ENCODE data around the gene YTHDF2. TPM values are rescaled to one million over a fixed set of nuclear protein-coding genes. Genes with fewer than 3 reads are reported as not detected.
"Not testable (repeated sequence)": the region's sequence is repeated elsewhere in the genome, so short reads cannot be mapped to it uniquely, and the experiment has no call there.

Gene YTHDF2
- total and polyA plus RNA-seq, 11 donors: 20.7 to 56.3 (median 38.9) TPM

DNA sequence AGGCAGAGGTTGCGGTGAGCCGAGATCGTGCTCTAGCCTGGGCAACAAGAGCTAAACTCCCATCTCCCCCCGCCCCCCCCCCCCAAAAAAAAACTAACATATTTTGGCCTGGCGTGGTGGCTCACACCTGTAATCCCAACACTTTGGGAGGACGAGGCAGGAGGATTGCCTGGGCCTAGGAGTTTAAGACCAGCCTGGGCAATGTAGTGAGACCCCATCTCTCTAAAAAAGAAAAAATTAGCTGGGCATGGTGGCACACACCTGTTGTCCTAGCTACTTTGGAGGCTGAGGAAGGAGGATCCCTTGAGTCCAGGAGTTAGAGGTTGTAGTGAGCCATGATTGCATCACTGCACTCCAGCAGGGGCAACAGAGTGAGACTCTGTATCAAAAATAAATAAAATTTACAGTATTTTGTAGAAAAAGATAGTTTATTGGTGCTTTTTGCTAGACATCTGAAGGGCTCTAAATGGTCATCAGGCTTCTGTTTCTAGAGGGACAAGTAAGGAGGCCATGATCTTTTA is 9.0 kb downstream of the YTHDF2 start:
- H3K4me1 ChIP-seq: peaks cover 0 to 84% (median 69%) of the 10 kb centered on the region in 12 donors
- no peak overlapping the region for H3K27ac ChIP-seq
- H3K27me3 ChIP-seq: no peaks in the 10 kb centered on the region
- H3K36me3 ChIP-seq: peaks cover 0 to 79% (median 67%) of the 10 kb centered on the region in 9 donors
- TF ChIP-seq, protein P1, sequence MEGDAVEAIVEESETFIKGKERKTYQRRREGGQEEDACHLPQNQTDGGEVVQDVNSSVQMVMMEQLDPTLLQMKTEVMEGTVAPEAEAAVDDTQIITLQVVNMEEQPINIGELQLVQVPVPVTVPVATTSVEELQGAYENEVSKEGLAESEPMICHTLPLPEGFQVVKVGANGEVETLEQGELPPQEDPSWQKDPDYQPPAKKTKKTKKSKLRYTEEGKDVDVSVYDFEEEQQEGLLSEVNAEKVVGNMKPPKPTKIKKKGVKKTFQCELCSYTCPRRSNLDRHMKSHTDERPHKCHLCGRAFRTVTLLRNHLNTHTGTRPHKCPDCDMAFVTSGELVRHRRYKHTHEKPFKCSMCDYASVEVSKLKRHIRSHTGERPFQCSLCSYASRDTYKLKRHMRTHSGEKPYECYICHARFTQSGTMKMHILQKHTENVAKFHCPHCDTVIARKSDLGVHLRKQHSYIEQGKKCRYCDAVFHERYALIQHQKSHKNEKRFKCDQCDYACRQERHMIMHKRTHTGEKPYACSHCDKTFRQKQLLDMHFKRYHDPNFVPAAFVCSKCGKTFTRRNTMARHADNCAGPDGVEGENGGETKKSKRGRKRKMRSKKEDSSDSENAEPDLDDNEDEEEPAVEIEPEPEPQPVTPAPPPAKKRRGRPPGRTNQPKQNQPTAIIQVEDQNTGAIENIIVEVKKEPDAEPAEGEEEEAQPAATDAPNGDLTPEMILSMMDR (IDR thresholded peaks at IDR 0.05): no peak
- TF ChIP-seq POLR2A (IDR thresholded peaks at IDR 0.05): no peak
- ATAC-seq (no peak), DNase-seq (no peak)
- intact Hi-C loops (cut with DNase I): no loop called here
- H3K4me3 ChIP-seq: no peak overlapping the region
- H3K9me3 ChIP-seq: no peaks in the 10 kb centered on the region
- 89 to 98% (median 97%) methylated on average over 6 of the region's 6 CpGs for WGBS, 4 donors

GRCh38 chr1:28750330-28750729 is 13.6 kb downstream of the YTHDF2 start:
- Histone ChIP-seq H3K27me3 (no peaks in the 10 kb centered on the region), H3K4me1 (peaks cover 10 to 99% (median 85%) of the 10 kb centered on the region in 12 donors), H3K4me3 (no peak overlapping the region), H3K9me3 (no peaks in the 10 kb centered on the region), H3K36me3 (peaks cover 0 to 56% (median 32%) of the 10 kb centered on the region in 9 donors), H3K27ac (no peak overlapping the region)
- no peak for DNase-seq
- no peak for ATAC-seq
- intact Hi-C loops (cut with DNase I): no loop called here
- no peak for TF ChIP-seq POLR2A (IDR thresholded peaks at IDR 0.05)
- WGBS, 4 donors: 83 to 86% (median 85%) methylated on average over 5 of the region's 5 CpGs

GRCh38 chr1:28750771-28751294 is 14.1 kb downstream of the YTHDF2 start:
- H3K4me3 ChIP-seq; H3K27me3 ChIP-seq; H3K9me3 ChIP-seq; ATAC-seq; DNase-seq; intact Hi-C loops (cut with DNase I): not testable (repeated sequence)
- H3K27ac ChIP-seq: peak overlapping the region in 1 of 12 donors; percentile 9
- peaks cover 11 to 100% (median 86%) of the 10 kb centered on the region in 12 donors for H3K4me1 ChIP-seq
- 70 to 81% (median 74%) methylated on average over 8 of the region's 8 CpGs for WGBS, 4 donors
- peaks cover 0 to 57% (median 29%) of the 10 kb centered on the region in 9 donors for H3K36me3 ChIP-seq

DNA sequence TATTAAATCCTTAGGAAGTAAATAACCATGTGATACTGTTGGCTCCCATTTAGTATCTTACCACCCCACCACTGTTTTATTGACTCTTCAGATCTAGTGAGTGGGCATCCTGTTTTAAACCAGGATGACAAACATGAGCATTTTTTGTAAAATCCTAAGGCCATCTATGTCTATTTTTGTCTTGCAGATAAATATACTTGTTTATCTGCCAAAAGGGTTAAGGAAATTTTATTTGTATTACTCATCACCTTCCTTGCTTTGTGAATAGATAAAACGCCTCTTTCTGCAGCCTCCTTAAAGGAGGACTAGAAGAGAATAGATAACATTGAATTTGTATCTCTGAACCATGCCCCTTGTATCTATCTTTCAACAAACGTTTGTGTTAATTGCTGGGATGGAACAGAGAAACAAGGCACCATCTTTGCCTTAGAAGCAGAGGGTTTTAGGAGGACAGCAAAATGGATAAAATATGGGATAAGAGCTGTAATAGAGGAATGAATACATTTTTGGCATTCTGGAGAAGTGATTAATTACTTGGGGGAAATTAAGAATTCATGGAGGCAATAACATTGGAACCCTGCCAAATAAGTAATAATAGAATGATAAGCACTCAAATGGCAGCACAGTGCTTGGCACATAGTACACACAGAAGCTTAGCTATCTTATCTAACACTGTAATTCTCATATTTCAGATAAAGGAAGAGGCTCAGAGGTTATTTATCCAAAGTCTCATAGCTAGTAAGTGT is 14.7 kb downstream of the YTHDF2 start:
- Histone ChIP-seq H3K27me3 (no peaks in the 10 kb centered on the region), H3K4me1 (peaks cover 13 to 100% (median 86%) of the 10 kb centered on the region in 12 donors), H3K4me3 (no peak overlapping the region), H3K36me3 (peaks cover 0 to 57% (median 22%) of the 10 kb centered on the region in 9 donors), H3K27ac (peak overlapping the region in 1 of 12 donors; percentile 9), H3K9me3 (no peaks in the 10 kb centered on the region)
- TF ChIP-seq POLR2A (IDR thresholded peaks at IDR 0.05): no peak
- TF ChIP-seq, protein P1 (IDR thresholded peaks at IDR 0.05): no peak
- WGBS, 4 donors: 5 to 18% (median 7%) methylated on average over 2 of the region's 2 CpGs
- intact Hi-C loops (cut with DNase I): no loop called here
- DNase-seq: no peak
- no peak for ATAC-seq

- intact Hi-C loops (cut with DNase I): no loop called here
- no peak for TF ChIP-seq POLR2A (IDR thresholded peaks at IDR 0.05)
- TF ChIP-seq, protein P1 (IDR thresholded peaks at IDR 0.05): no peak
- no peak overlapping the region for H3K27ac ChIP-seq
- ATAC-seq: no peak
- peaks cover 6 to 81% (median 65%) of the 10 kb centered on the region in 12 donors for H3K4me1 ChIP-seq
- WGBS, 4 donors: 52 to 65% (median 55%) methylated on average over 1 of the region's 1 CpG
- peaks cover 0 to 66% (median 19%) of the 10 kb centered on the region in 9 donors for H3K36me3 ChIP-seq
- no peaks in the 10 kb centered on the region for H3K9me3 ChIP-seq
- no peak for DNase-seq
- no peak overlapping the region for H3K4me3 ChIP-seq
- no peaks in the 10 kb centered on the region for H3K27me3 ChIP-seq
These were observed 19.0 kb downstream of the YTHDF2 start for GRCh38 chr1:28755701-28756100.

All from heart left ventricle (tissue), 16 donors.